22Rv1 (cell line): Measurements from ENCODE around the gene MTCP1.

Experiments used
- H3K27ac ChIP-seq: fragments of 450-650 bp; 2 replicates; pipeline ENCODE4 v1.5.1; 2017
- CTCF ChIP-seq: fragments of 450-650 bp; IDR thresholded peaks from 2 replicates; pipeline ENCODE4 v1.5.1; 2017; ENCODE audit warnings: mild to moderate bottlenecking
- ZFX ChIP-seq: fragments of 450-650 bp; IDR thresholded peaks from 2 replicates; pipeline ENCODE4 v1.6.1; 2017; ENCODE audit warnings: antibody characterized with exemption, borderline replicate concordance

MTCP1 gene

GRCh38 chrX:155035688-155036087 lies 35.2 kb downstream of the MTCP1 start:
- H3K27ac ChIP-seq, result no peak overlapping the region
- no peak for TF ChIP-seq CTCF
- TF ChIP-seq ZFX, result no peak

GRCh38 chrX:155031657-155032056 lies 39.3 kb downstream of the MTCP1 start:
- TF ChIP-seq ZFX (no peak), CTCF (no peak)
- H3K27ac ChIP-seq, result no peak overlapping the region

GRCh38 chrX:155028877-155029291 lies 42.1 kb downstream of the MTCP1 start:
- no peak for TF ChIP-seq ZFX
- TF ChIP-seq CTCF, result no peak
- H3K27ac ChIP-seq, result no peak overlapping the region

GRCh38 chrX:155028129-155028528 lies 42.8 kb downstream of the MTCP1 start:
- TF ChIP-seq ZFX (no peak), CTCF (no peak)
- H3K27ac ChIP-seq, result peak overlapping the region; percentile 94

- peak overlapping the region; percentile 94 for H3K27ac ChIP-seq
- no peak for TF ChIP-seq CTCF
- TF ChIP-seq ZFX, result no peak
These were observed 43.3 kb downstream of the MTCP1 start for GRCh38 chrX:155027509-155028066.

GRCh38 chrX:155026727-155027508 lies 44.0 kb downstream of the MTCP1 start, which contains the start of gene FUNDC2:
FUNDC2 (plus strand) TSS chrX:155026844; CDS start chrX:155026939, 95 bp downstream.
- H3K27ac ChIP-seq, result peak within 1 kb of the TSS; percentile 94
- TF ChIP-seq CTCF (no peak), ZFX (no peak)

GRCh38 chrX:155026420-155026726 lies 44.6 kb downstream of the MTCP1 start:
- TF ChIP-seq ZFX (no peak), CTCF (no peak)
- peak overlapping the region; percentile 94 for H3K27ac ChIP-seq
